K562 (cell line): Measurements from ENCODE around the gene MYL1. TPM values are rescaled to one million over a fixed set of nuclear protein-coding genes. Genes with fewer than 3 reads are reported as not detected.

Source experiments
- ATAC-seq: fragments of 200-7000 bp; cut with Tn5 transposase; 3 replicates; pipeline ENCODE4 v1.9.1; 2020; ENCODE audit warnings: moderate library complexity
- BruUV-seq: library from RNA; stranded (reverse); fragments of 400-500 nt; replicated peaks from 2 replicates; lab custom pipeline; 2021; lab: Mats Ljungman, UMichigan
- CTCF ChIA-PET: fragments of 300-600 bp; formaldehyde crosslinking; extraction: SDS; loops from one replicate; lab custom pipeline; 2021; ENCODE audit warnings: low intra/inter-chr PET ratio; lab: Yijun Ruan, JAX
- POLR2A ChIA-PET: fragments of 300-600, 350-650 bp; sonication (Branson Sonifier 250); formaldehyde crosslinking; extraction: SDS; loops from one replicate; lab custom pipeline; 2021; ENCODE audit warnings: antibody characterized with exemption, inconsistent platforms; lab: Yijun Ruan, JAX
- DNase-seq, 4 experiments: peaks; one replicate each; pipeline versions ENCODE4 v3.0.0 to v3.0.0-alpha.2; 2011 to 2018; ENCODE audit warnings: low spot score in 3 of 4, mixed read lengths in 3 of 4; ENCODE audit errors: extremely low read depth in 1 of 4
- FAIRE-seq: peaks from 2 replicates; lab custom pipeline; 2011; peaks lifted over from hg19 to GRCh38; lab: Jason Lieb, UNC
- H2AFZ ChIP-seq: 2 replicates; pipeline ENCODE4 v1.6.0; 2011; ENCODE audit warnings: low read depth, low read length, control low read depth, inconsistent platforms
- H3K27ac ChIP-seq: fragments of 200-600 bp; 3 replicates; pipeline ENCODE4 v1.8.0; 2011; ENCODE audit warnings: low read depth, mild to moderate bottlenecking, control low read depth, inconsistent platforms, low read length, moderate library complexity, mixed read lengths; ENCODE audit errors: extremely low read depth
- H3K27me3 ChIP-seq, 2 experiments: fragments of 300-600 bp in 1 of 2; 2 replicates in 1 of 2; 3 replicates in 1 of 2; pipeline versions ENCODE4 v1.6.0 to v1.8.0; 2011; ENCODE audit warnings: inconsistent platforms in 2 of 2, low read length in 2 of 2, mild to moderate bottlenecking in 1 of 2, mixed read lengths in 1 of 2, moderate library complexity in 1 of 2; ENCODE audit not compliant: control insufficient read depth in 2 of 2, insufficient read depth in 2 of 2
- H3K36me3 ChIP-seq: fragments of 300-600 bp; 3 replicates; pipeline ENCODE4 v1.8.0; 2011; ENCODE audit warnings: mild to moderate bottlenecking, low read length, inconsistent platforms; ENCODE audit not compliant: control insufficient read depth, insufficient read depth
- H3K4me1 ChIP-seq, 2 experiments: fragments of 200-600 bp in 1 of 2; replicated peaks in 1 of 2; 2 replicates in 1 of 2; 3 replicates in 1 of 2; pipeline versions ENCODE4 v1.5.1 to v1.8.0; 2011; ENCODE audit warnings: inconsistent platforms in 2 of 2, low read length in 2 of 2, mild to moderate bottlenecking in 1 of 2, mixed read lengths in 1 of 2, moderate library complexity in 1 of 2; ENCODE audit not compliant: control insufficient read depth in 2 of 2, insufficient read depth in 2 of 2
- H3K4me2 ChIP-seq: 2 replicates; pipeline ENCODE4 v1.6.1; 2011; ENCODE audit warnings: low read length, control low read depth, inconsistent platforms, mixed read lengths; ENCODE audit not compliant: insufficient read depth
- H3K4me3 ChIP-seq: fragments of 200-600 bp; sonication (generic), shearing (Covaris generic); 2 replicates; pipeline ENCODE4 v1.5.1; 2016; ENCODE audit warnings: control low read depth, inconsistent platforms
- H3K79me2 ChIP-seq: fragments of 200-600 bp; 3 replicates; pipeline ENCODE4 v1.8.0; 2011; ENCODE audit warnings: low read length, inconsistent platforms; ENCODE audit not compliant: control insufficient read depth, insufficient read depth
- H3K9ac ChIP-seq, 2 experiments: 2 replicates each; pipeline versions ENCODE4 v1.6.0 to v1.6.1; 2011; ENCODE audit warnings: low read depth in 2 of 2, low read length in 2 of 2, control low read depth in 1 of 2, inconsistent platforms in 1 of 2, mild to moderate bottlenecking in 1 of 2, mixed read lengths in 1 of 2; ENCODE audit not compliant: insufficient read depth in 1 of 2
- H3K9me1 ChIP-seq: one replicate; pipeline ENCODE4 v1.6.0; 2011; ENCODE audit warnings: inconsistent platforms, mild to moderate bottlenecking, low read length, moderate library complexity; ENCODE audit not compliant: control insufficient read depth, insufficient read depth
- H3K9me3 ChIP-seq: replicated peaks from 2 replicates; pipeline ENCODE4 v1.5.1; 2011; ENCODE audit warnings: low read depth, low read length, inconsistent platforms; ENCODE audit not compliant: control insufficient read depth, insufficient read depth
- H4K20me1 ChIP-seq: replicated peaks from 2 replicates; pipeline ENCODE4 v1.6.1; 2011; ENCODE audit warnings: low read length, inconsistent platforms, mixed read lengths; ENCODE audit not compliant: control insufficient read depth, insufficient read depth
- CBX1 ChIP-seq: sonication (generic); IDR thresholded peaks from 2 replicates; pipeline ENCODE4 v1.6.1; 2016; ENCODE audit warnings: antibody characterized with exemption, low read depth, mild to moderate bottlenecking
- CCNT2 ChIP-seq: IDR thresholded peaks from 2 replicates; pipeline ENCODE4 v1.6.1; 2011; ENCODE audit warnings: borderline replicate concordance, low read depth, mild to moderate bottlenecking, moderate library complexity, mixed read lengths, low read length; ENCODE audit not compliant: insufficient read length; ENCODE audit errors: extremely low read depth
- MIER1 ChIP-seq: fragments of 450-650 bp; IDR thresholded peaks from 2 replicates; pipeline ENCODE4 v1.6.1; 2016; ENCODE audit warnings: antibody characterized with exemption, mild to moderate bottlenecking, low read depth
- NFIC ChIP-seq: fragments of 450-650 bp; IDR thresholded peaks from 2 replicates; pipeline ENCODE4 v1.6.1; 2017; ENCODE audit warnings: mild to moderate bottlenecking, inconsistent platforms
- SMAD3 ChIP-seq: fragments of 450-650 bp; formaldehyde crosslinking; conservative IDR thresholded peaks from 2 replicates; pipeline ENCODE4 v1.4.0; 2020; ENCODE audit warnings: mild to moderate bottlenecking
- ZNF785 ChIP-seq: fragments of 250-450 bp; sonication (Bioruptor Pico); IDR thresholded peaks from 2 replicates; pipeline ENCODE4 v1.4.0; 2020; ENCODE audit warnings: mild to moderate bottlenecking
- WGBS: fragments of 100-300 bp; shearing (Covaris generic); methylation state at CpG from one replicate; pipeline ENCODE4 v1.1.6; 2016; ENCODE audit warnings: low coverage, mixed read lengths; ENCODE audit not compliant: insufficient coverage; ENCODE audit errors: missing lambda C conversion rate; 5-methylcytosine and 5-hydroxymethylcytosine counted together
- in situ Hi-C: fragments of 300-500 bp; cut with MboI; formaldehyde crosslinking; loops from 4 replicates; pipeline ENCODE4 v1.15.0; 2018; ENCODE audit warnings: inconsistent platforms, mixed read lengths
- intact Hi-C: fragments of 100-400 bp; cut with micrococcal nuclease; formaldehyde crosslinking; loops from 2 replicates; pipeline ENCODE4 v1.14.2; 2022
- polyA plus RNA-seq, 8 experiments: library from polyadenylated mRNA; depleted of rRNA in 4 of 8; stranded (reverse) in 5 of 8; unstranded in 3 of 8; fragments of >200 nt; fragmentation: Nextera tagmentation in 2 of 8; fragmentation: Illumina TruSeq in 1 of 8; extraction: Ambion mirVana in 2 of 8; extraction: Trizol in 1 of 8; gene quantifications; 2 replicates each; pipeline versions ENCODE4 v1.2.1 to v1.2.3, GENCODE V29; 2011 to 2014; ENCODE audit warnings: inconsistent platforms in 1 of 8, missing spikeins in 1 of 8
- total RNA-seq, 7 experiments: library from RNA; depleted of rRNA in 6 of 7; stranded (reverse); fragments of >200 nt in 6 of 7; fragmentation: Illumina TruSeq in 2 of 7; extraction: Trizol in 2 of 7; gene quantifications; 2 replicates each; pipeline versions ENCODE4 v1.2.1 to v1.2.3, GENCODE V29; 2011 to 2021; ENCODE audit warnings: low replicate concordance in 1 of 7
- TF ChIP-seq, protein P1 (sequence below): fragments of 450-650 bp; formaldehyde crosslinking; IDR thresholded peaks from 2 replicates; pipeline ENCODE4 v1.4.0; 2020; ENCODE audit warnings: mild to moderate bottlenecking, moderate library complexity
- TF ChIP-seq, protein P2 (sequence below), 2 experiments: IDR thresholded peaks; 2 replicates each; pipeline ENCODE4 v1.6.1; 2012; ENCODE audit warnings: improper control_type of control experiment in 2 of 2, low read depth in 2 of 2, low read length in 2 of 2, borderline replicate concordance in 1 of 2
- TF ChIP-seq, protein P3 (sequence below): sonication (generic); formaldehyde crosslinking; IDR thresholded peaks from 2 replicates; pipeline ENCODE4 v1.8.0; 2022; ENCODE audit warnings: missing genetic modification reagents, mild to moderate bottlenecking, borderline replicate concordance
- TF ChIP-seq, protein P4 (sequence below): fragments of 450-650 bp; formaldehyde crosslinking; IDR thresholded peaks from 2 replicates; pipeline ENCODE4 v1.4.0; 2020; ENCODE audit warnings: mild to moderate bottlenecking
- TF ChIP-seq, protein P5 (sequence below): sonication (generic); formaldehyde crosslinking; IDR thresholded peaks from 2 replicates; pipeline ENCODE4 v1.8.0; 2023; ENCODE audit warnings: missing genetic modification reagents, mild to moderate bottlenecking, borderline replicate concordance

MYL1 gene
- total and polyA plus RNA-seq, 9 of the 15 experiments (the other 6 are each of a cell fraction or from before 2014, with no cell fraction given) = not detected

DNA sequence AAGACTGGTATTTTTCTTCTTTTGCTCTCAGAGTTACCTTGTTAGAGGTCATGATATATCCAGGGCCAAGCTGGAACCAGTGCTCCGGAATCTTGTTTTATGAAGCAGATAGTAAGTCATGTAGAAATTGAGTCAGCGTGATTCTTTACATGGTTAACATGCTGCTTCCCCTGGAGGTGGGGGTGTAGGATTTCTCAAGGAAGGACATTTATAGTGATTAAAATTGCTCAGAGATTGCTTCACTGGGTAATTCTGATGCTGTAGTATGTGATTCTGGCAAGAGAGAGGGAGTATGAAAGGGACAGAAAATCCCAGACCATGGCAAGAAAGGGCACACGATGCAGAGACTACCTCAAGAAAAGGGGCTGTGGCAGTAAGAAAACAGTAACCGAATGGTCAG lies 8.0 kb upstream of the MYL1 start:
- H3K79me2 ChIP-seq = no peaks in the 10 kb centered on the region
- ATAC-seq (no peak), FAIRE-seq (no peak), DNase-seq (no peak)
- H3K9me3 ChIP-seq = no peaks in the 10 kb centered on the region
- no peaks in the 10 kb centered on the region for H3K9me1 ChIP-seq
- 0% methylated on average over 4 of the region's 4 CpGs for WGBS
- H3K36me3 ChIP-seq = no peaks in the 10 kb centered on the region
- H3K4me2 ChIP-seq = no peak overlapping the region
- no peak overlapping the region for H3K9ac ChIP-seq
- H3K27me3 ChIP-seq = no peaks in the 10 kb centered on the region
- in situ Hi-C loops (no loop called here), intact Hi-C loops (no loop called here)
- no peaks in the 10 kb centered on the region for H3K4me1 ChIP-seq
- ChIA-PET POLR2A (no interaction called here), CTCF (no interaction called here)
- H3K4me3 ChIP-seq = no peak overlapping the region
- no peak overlapping the region for H3K27ac ChIP-seq
- BruUV-seq = no TSS peak
- no peak overlapping the region for H2AFZ ChIP-seq
- H4K20me1 ChIP-seq = no peaks in the 10 kb centered on the region
- no peak for TF ChIP-seq ZNF785 (CRISPR knock-in tag)
- TF ChIP-seq, protein P1, sequence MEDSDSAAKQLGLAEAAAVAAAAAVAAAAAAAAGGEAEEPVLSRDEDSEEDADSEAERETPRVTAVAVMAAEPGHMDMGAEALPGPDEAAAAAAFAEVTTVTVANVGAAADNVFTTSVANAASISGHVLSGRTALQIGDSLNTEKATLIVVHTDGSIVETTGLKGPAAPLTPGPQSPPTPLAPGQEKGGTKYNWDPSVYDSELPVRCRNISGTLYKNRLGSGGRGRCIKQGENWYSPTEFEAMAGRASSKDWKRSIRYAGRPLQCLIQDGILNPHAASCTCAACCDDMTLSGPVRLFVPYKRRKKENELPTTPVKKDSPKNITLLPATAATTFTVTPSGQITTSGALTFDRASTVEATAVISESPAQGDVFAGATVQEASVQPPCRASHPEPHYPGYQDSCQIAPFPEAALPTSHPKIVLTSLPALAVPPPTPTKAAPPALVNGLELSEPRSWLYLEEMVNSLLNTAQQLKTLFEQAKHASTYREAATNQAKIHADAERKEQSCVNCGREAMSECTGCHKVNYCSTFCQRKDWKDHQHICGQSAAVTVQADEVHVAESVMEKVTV (CRISPR knock-in tag) = no peak
- TF ChIP-seq MIER1 = no peak
- no peak for TF ChIP-seq CBX1
- TF ChIP-seq CCNT2 = no peak
- no peak for TF ChIP-seq NFIC
- TF ChIP-seq, protein P2, sequence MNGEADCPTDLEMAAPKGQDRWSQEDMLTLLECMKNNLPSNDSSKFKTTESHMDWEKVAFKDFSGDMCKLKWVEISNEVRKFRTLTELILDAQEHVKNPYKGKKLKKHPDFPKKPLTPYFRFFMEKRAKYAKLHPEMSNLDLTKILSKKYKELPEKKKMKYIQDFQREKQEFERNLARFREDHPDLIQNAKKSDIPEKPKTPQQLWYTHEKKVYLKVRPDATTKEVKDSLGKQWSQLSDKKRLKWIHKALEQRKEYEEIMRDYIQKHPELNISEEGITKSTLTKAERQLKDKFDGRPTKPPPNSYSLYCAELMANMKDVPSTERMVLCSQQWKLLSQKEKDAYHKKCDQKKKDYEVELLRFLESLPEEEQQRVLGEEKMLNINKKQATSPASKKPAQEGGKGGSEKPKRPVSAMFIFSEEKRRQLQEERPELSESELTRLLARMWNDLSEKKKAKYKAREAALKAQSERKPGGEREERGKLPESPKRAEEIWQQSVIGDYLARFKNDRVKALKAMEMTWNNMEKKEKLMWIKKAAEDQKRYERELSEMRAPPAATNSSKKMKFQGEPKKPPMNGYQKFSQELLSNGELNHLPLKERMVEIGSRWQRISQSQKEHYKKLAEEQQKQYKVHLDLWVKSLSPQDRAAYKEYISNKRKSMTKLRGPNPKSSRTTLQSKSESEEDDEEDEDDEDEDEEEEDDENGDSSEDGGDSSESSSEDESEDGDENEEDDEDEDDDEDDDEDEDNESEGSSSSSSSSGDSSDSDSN (IDR thresholded peaks at IDR 0.05; ENCODE audit: borderline replicate concordance in 1 of 2, low read depth in 2 of 2, low read length in 2 of 2) = no peak
- TF ChIP-seq, protein P3, sequence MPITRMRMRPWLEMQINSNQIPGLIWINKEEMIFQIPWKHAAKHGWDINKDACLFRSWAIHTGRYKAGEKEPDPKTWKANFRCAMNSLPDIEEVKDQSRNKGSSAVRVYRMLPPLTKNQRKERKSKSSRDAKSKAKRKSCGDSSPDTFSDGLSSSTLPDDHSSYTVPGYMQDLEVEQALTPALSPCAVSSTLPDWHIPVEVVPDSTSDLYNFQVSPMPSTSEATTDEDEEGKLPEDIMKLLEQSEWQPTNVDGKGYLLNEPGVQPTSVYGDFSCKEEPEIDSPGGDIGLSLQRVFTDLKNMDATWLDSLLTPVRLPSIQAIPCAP (CRISPR knock-in tag) = no peak
- TF ChIP-seq, protein P4, sequence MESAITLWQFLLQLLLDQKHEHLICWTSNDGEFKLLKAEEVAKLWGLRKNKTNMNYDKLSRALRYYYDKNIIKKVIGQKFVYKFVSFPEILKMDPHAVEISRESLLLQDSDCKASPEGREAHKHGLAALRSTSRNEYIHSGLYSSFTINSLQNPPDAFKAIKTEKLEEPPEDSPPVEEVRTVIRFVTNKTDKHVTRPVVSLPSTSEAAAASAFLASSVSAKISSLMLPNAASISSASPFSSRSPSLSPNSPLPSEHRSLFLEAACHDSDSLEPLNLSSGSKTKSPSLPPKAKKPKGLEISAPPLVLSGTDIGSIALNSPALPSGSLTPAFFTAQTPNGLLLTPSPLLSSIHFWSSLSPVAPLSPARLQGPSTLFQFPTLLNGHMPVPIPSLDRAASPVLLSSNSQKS (CRISPR knock-in tag) = no peak
- no peak for TF ChIP-seq SMAD3 (CRISPR knock-in tag)
- TF ChIP-seq, protein P5, sequence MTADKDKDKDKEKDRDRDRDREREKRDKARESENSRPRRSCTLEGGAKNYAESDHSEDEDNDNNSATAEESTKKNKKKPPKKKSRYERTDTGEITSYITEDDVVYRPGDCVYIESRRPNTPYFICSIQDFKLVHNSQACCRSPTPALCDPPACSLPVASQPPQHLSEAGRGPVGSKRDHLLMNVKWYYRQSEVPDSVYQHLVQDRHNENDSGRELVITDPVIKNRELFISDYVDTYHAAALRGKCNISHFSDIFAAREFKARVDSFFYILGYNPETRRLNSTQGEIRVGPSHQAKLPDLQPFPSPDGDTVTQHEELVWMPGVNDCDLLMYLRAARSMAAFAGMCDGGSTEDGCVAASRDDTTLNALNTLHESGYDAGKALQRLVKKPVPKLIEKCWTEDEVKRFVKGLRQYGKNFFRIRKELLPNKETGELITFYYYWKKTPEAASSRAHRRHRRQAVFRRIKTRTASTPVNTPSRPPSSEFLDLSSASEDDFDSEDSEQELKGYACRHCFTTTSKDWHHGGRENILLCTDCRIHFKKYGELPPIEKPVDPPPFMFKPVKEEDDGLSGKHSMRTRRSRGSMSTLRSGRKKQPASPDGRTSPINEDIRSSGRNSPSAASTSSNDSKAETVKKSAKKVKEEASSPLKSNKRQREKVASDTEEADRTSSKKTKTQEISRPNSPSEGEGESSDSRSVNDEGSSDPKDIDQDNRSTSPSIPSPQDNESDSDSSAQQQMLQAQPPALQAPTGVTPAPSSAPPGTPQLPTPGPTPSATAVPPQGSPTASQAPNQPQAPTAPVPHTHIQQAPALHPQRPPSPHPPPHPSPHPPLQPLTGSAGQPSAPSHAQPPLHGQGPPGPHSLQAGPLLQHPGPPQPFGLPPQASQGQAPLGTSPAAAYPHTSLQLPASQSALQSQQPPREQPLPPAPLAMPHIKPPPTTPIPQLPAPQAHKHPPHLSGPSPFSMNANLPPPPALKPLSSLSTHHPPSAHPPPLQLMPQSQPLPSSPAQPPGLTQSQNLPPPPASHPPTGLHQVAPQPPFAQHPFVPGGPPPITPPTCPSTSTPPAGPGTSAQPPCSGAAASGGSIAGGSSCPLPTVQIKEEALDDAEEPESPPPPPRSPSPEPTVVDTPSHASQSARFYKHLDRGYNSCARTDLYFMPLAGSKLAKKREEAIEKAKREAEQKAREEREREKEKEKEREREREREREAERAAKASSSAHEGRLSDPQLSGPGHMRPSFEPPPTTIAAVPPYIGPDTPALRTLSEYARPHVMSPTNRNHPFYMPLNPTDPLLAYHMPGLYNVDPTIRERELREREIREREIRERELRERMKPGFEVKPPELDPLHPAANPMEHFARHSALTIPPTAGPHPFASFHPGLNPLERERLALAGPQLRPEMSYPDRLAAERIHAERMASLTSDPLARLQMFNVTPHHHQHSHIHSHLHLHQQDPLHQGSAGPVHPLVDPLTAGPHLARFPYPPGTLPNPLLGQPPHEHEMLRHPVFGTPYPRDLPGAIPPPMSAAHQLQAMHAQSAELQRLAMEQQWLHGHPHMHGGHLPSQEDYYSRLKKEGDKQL (CRISPR knock-in tag) = no peak
